SK-N-SH treated with all-trans-retinoic acid at 6 μM for 48 hours (cell line): ENCODE measurements around the gene XPC.

Experiments used
- ARNTL ChIP-seq: fragments of 450-650 bp; formaldehyde crosslinking; IDR thresholded peaks from 2 replicates; pipeline ENCODE4 v1.5.0; 2020; ENCODE audit warnings: low read depth, mild to moderate bottlenecking, moderate library complexity, borderline replicate concordance
- CSDC2 ChIP-seq: fragments of 250-450 bp; sonication (Bioruptor Pico); IDR thresholded peaks from 2 replicates; pipeline ENCODE4 v1.5.0; 2020; ENCODE audit warnings: mild to moderate bottlenecking, moderate library complexity
- ESRRG ChIP-seq: fragments of 250-450 bp; sonication (Bioruptor Pico); IDR thresholded peaks from 2 replicates; pipeline ENCODE4 v1.6.1; 2021; ENCODE audit warnings: mild to moderate bottlenecking
- GLIS3 ChIP-seq: fragments of 250-450 bp; sonication (Bioruptor Pico); IDR thresholded peaks from 2 replicates; pipeline ENCODE4 v1.5.0; 2020; ENCODE audit warnings: mild to moderate bottlenecking, moderate library complexity
- ISL1 ChIP-seq: fragments of 250-450 bp; sonication (Bioruptor Pico); IDR thresholded peaks from 2 replicates; pipeline ENCODE4 v2.1.2; 2022; ENCODE audit warnings: mild to moderate bottlenecking, moderate library complexity
- TOX ChIP-seq: fragments of 250-450 bp; sonication (Bioruptor Pico); IDR thresholded peaks from 2 replicates; pipeline ENCODE4 v1.8.0; 2021; ENCODE audit warnings: mild to moderate bottlenecking, moderate library complexity, borderline replicate concordance
- TF ChIP-seq, protein P1 (sequence below): fragments of 250-450 bp; sonication (Bioruptor Pico); IDR thresholded peaks from 2 replicates; pipeline ENCODE4 v1.8.0; 2020; ENCODE audit warnings: mild to moderate bottlenecking, moderate library complexity, borderline replicate concordance
- TF ChIP-seq, protein P2 (sequence below): fragments of 250-450 bp; sonication (Bioruptor Pico); IDR thresholded peaks from 2 replicates; pipeline ENCODE4 v1.5.1; 2020; ENCODE audit warnings: low read depth, mild to moderate bottlenecking, moderate library complexity
- TF ChIP-seq, protein P3 (sequence below): fragments of 250-450 bp; sonication (Bioruptor Pico); IDR thresholded peaks from 2 replicates; pipeline ENCODE4 v1.5.1; 2021; ENCODE audit warnings: mild to moderate bottlenecking, moderate library complexity
- TF ChIP-seq, protein P4 (sequence below): fragments of 250-450 bp; sonication (Bioruptor Pico); IDR thresholded peaks from 2 replicates; pipeline ENCODE4 v1.5.0; 2020; ENCODE audit warnings: mild to moderate bottlenecking, moderate library complexity
- TF ChIP-seq, protein P5 (sequence below): fragments of 250-450 bp; sonication (Bioruptor Pico); IDR thresholded peaks from 2 replicates; pipeline ENCODE4 v1.8.0; 2021; ENCODE audit warnings: low read depth, mild to moderate bottlenecking, moderate library complexity, borderline replicate concordance

DNA sequence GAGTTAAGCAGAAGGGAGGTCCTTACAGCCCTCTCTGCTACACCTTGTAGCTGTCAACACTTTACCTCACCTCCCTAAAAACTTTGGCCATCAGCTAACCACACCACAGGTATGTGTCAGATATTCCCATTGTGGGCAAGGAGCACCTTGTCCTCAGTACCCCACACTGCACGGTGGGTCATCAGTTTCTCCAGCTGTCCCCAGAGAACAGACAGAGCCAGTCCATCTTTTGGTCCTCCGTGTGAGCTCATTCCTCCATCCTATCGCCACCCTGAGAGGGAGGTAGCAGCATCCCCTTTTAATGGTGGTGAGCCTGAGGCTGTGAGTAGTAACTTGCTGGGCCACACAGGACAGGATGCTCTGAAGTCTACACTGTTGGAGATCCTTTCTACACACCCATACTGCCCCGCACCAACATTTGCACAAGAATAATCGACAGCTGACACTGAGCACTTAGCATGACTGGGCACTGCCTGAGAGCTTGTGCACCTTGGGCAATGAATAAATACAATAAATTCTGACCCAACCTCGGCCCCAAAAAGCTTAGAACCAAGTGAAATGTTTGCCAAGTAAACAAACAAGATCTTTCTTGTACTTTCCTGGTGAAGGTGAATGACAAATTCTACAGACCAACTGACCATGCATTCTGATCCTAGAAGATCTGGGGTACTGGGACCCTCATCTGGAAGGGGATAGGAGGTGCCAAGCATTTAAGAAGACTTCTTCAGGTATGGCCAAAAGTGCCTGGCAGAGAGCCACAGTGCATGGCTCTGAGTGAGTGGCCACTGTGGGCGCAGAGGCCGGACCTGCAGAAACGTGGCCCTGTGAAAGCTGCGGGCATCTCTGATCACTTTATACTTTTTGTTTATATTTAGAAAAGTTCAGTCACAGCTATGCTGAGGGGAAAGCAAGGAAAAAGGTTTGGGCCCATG lies 60.7 kb downstream of the XPC start:
- TF ChIP-seq, protein P1, sequence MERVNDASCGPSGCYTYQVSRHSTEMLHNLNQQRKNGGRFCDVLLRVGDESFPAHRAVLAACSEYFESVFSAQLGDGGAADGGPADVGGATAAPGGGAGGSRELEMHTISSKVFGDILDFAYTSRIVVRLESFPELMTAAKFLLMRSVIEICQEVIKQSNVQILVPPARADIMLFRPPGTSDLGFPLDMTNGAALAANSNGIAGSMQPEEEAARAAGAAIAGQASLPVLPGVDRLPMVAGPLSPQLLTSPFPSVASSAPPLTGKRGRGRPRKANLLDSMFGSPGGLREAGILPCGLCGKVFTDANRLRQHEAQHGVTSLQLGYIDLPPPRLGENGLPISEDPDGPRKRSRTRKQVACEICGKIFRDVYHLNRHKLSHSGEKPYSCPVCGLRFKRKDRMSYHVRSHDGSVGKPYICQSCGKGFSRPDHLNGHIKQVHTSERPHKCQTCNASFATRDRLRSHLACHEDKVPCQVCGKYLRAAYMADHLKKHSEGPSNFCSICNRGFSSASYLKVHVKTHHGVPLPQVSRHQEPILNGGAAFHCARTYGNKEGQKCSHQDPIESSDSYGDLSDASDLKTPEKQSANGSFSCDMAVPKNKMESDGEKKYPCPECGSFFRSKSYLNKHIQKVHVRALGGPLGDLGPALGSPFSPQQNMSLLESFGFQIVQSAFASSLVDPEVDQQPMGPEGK, result no peak
- TF ChIP-seq, protein P2, sequence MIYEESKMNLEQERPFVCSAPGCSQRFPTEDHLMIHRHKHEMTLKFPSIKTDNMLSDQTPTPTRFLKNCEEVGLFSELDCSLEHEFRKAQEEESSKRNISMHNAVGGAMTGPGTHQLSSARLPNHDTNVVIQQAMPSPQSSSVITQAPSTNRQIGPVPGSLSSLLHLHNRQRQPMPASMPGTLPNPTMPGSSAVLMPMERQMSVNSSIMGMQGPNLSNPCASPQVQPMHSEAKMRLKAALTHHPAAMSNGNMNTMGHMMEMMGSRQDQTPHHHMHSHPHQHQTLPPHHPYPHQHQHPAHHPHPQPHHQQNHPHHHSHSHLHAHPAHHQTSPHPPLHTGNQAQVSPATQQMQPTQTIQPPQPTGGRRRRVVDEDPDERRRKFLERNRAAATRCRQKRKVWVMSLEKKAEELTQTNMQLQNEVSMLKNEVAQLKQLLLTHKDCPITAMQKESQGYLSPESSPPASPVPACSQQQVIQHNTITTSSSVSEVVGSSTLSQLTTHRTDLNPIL (CRISPR knock-in tag), result no peak
- TF ChIP-seq, protein P3, sequence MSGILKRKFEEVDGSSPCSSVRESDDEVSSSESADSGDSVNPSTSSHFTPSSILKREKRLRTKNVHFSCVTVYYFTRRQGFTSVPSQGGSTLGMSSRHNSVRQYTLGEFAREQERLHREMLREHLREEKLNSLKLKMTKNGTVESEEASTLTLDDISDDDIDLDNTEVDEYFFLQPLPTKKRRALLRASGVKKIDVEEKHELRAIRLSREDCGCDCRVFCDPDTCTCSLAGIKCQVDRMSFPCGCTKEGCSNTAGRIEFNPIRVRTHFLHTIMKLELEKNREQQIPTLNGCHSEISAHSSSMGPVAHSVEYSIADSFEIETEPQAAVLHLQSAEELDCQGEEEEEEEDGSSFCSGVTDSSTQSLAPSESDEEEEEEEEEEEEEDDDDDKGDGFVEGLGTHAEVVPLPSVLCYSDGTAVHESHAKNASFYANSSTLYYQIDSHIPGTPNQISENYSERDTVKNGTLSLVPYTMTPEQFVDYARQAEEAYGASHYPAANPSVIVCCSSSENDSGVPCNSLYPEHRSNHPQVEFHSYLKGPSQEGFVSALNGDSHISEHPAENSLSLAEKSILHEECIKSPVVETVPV (CRISPR knock-in tag), result no peak
- TF ChIP-seq ESRRG (CRISPR knock-in tag) (no peak), GLIS3 (CRISPR knock-in tag) (no peak), ISL1 (CRISPR knock-in tag) (no peak), CSDC2 (CRISPR knock-in tag) (no peak), TOX (no peak), ARNTL (CRISPR knock-in tag) (no peak)
- TF ChIP-seq, protein P4, sequence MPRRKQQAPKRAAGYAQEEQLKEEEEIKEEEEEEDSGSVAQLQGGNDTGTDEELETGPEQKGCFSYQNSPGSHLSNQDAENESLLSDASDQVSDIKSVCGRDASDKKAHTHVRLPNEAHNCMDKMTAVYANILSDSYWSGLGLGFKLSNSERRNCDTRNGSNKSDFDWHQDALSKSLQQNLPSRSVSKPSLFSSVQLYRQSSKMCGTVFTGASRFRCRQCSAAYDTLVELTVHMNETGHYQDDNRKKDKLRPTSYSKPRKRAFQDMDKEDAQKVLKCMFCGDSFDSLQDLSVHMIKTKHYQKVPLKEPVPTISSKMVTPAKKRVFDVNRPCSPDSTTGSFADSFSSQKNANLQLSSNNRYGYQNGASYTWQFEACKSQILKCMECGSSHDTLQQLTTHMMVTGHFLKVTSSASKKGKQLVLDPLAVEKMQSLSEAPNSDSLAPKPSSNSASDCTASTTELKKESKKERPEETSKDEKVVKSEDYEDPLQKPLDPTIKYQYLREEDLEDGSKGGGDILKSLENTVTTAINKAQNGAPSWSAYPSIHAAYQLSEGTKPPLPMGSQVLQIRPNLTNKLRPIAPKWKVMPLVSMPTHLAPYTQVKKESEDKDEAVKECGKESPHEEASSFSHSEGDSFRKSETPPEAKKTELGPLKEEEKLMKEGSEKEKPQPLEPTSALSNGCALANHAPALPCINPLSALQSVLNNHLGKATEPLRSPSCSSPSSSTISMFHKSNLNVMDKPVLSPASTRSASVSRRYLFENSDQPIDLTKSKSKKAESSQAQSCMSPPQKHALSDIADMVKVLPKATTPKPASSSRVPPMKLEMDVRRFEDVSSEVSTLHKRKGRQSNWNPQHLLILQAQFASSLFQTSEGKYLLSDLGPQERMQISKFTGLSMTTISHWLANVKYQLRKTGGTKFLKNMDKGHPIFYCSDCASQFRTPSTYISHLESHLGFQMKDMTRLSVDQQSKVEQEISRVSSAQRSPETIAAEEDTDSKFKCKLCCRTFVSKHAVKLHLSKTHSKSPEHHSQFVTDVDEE (CRISPR knock-in tag), result no peak
- TF ChIP-seq, protein P5, sequence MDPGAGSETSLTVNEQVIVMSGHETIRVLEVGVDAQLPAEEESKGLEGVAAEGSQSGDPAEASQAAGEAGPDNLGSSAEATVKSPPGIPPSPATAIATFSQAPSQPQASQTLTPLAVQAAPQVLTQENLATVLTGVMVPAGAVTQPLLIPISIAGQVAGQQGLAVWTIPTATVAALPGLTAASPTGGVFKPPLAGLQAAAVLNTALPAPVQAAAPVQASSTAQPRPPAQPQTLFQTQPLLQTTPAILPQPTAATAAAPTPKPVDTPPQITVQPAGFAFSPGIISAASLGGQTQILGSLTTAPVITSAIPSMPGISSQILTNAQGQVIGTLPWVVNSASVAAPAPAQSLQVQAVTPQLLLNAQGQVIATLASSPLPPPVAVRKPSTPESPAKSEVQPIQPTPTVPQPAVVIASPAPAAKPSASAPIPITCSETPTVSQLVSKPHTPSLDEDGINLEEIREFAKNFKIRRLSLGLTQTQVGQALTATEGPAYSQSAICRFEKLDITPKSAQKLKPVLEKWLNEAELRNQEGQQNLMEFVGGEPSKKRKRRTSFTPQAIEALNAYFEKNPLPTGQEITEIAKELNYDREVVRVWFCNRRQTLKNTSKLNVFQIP (CRISPR knock-in tag), result no peak
